GM21423 (cell line): ENCODE data around the gene CA11.
A peak's percentile ranks its signal among the peaks of the same experiment; 100 is the strongest.

Experiments
- ATAC-seq: cut with Tn5 transposase; IDR thresholded peaks from one replicate; pipeline ENCODE4 v1.9.1; 2021; ENCODE audit warnings: mild to moderate bottlenecking, moderate library complexity; ENCODE audit not compliant: unreplicated experiment

CA11 gene

GRCh38 chr19:48629599-48630295 lies 16.2 kb downstream of the CA11 start:
- no peak for ATAC-seq

DNA sequence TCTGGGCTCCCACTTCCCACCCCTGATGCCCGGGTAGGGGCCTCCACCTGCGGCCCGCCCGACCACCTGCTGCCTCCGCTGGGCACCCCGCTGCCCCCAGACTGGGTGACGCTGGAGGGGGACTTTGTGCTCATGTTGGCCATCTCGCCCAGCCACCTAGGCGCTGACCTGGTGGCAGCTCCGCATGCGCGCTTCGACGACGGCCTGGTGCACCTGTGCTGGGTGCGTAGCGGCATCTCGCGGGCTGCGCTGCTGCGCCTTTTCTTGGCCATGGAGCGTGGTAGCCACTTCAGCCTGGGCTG lies 16.7 kb downstream of the CA11 start:
- no peak for ATAC-seq

GRCh38 chr19:48628486-48629296 lies 17.3 kb downstream of the CA11 start:
- ATAC-seq = no peak

DNA sequence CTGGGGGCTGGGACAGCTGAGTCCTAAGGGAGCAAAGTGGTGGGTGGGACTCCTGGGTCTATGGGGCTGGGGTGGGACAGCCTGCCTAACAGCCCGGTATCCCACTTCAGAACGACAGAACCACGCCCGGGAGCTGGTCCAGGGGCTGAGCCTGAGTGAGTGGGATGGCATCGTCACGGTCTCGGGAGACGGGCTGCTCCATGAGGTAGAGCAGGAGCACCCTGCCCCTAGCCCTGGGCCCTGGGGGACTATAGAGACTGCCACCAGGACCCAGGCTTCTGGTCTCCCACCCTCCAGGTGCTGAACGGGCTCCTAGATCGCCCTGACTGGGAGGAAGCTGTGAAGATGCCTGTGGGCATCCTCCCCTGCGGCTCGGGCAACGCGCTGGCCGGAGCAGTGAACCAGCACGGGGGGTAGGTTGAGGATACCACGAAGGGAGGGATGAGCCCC lies 18.1 kb downstream of the CA11 start:
- ATAC-seq = no peak

DNA sequence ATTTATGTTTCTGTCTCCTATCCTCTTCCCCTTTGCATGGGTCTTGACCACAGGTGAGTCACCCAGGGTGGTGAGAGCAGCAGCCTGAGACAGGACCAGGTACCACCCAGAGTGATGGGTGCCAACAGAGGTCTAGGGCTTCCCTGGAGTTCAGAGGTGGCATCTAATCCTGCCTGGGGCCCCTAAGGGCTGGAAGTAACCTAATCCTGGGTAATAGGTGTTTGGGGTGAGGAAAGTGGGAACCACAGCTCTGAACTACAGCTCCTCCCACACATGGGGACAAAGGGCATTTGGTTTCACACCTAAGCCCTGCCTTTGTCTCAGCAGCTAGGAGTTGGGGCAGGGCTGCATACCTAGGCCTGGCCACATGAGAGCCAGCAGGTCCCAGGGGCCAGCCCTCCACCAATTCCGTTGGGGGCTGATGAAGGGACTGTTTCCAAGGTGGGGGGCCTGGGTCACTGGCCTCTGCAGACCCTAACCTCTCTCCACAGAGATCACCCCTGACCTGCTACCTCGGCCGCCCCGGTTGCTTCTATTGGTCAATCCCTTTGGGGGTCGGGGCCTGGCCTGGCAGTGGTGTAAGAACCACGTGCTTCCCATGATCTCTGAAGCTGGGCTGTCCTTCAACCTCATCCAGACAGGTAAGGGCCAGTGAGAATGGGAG lies 18.7 kb downstream of the CA11 start:
- no peak for ATAC-seq

GRCh38 chr19:48625891-48626327 lies 20.1 kb downstream of the CA11 start:
- ATAC-seq = no peak

DNA sequence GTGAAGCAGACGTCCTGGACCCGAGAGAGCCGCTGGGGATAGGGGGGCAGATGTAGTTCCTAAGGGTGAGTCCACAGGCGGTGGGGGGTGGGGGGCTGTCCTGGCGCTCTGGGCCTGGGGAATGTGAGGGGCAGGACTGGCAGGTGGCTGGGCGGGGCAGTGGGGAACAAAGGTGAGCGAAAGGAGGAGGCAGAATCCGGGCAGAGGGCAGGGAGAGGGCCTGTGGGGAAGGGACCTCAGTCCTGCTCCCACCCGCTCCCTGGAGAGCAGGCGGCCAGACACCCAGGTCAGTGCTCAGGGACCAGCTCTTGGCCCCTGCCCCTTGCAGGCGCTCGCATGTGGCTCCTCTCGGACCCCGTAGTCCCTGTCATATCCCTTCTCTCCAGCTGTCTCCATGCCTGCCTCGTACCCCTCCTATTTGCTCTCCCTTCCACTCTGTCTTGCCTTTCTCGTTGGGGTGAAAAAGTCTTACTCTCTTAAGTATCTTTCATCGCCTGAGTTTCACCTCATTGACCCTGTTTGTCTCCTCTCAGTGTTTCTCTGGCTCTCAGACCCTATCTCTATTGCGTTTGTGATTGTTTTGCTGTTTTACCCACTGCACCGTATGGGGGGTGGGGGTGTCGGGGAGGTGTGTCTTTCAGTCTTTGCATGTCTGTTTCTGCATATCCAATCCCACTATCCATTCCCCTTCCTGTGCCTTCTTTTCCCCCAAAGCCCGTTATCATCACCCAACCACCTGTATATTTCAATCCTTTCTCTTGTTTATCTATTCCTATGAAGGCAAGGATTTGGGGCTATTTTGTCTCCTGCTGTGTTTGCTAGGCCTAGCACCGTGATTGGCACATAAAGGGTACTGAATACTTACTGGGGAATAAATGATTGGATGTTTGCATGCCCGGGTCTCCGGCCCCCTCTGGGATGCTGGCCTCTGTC lies 20.9 kb downstream of the CA11 start:
- no peak for ATAC-seq

DNA sequence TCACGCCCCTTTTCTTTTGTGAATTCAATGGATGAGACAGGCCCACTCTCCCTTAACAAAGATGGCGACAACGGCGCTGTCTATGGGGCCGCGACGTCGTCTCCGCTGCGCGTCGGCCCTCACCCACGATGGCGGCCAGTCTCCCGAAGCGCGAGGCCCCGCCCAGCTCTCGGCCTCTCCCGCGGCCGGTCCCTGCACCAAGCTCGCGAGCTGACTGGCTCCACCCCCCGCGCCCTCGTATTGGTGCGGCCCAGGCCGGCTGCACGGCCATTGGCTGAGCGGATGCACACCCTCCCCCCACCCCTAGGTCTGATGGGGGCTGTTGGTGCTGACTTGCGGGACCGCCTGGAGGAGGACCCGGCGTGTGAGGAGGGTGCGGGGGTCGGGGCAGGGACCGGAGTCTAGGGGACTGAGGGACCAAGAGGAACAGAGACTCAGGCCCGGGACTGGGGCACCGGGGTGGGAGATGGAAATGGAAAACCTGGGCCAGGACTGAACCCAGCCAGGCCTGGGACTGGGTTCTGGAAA lies 21.9 kb downstream of the CA11 start:
- ATAC-seq = peak; percentile 59

DNA sequence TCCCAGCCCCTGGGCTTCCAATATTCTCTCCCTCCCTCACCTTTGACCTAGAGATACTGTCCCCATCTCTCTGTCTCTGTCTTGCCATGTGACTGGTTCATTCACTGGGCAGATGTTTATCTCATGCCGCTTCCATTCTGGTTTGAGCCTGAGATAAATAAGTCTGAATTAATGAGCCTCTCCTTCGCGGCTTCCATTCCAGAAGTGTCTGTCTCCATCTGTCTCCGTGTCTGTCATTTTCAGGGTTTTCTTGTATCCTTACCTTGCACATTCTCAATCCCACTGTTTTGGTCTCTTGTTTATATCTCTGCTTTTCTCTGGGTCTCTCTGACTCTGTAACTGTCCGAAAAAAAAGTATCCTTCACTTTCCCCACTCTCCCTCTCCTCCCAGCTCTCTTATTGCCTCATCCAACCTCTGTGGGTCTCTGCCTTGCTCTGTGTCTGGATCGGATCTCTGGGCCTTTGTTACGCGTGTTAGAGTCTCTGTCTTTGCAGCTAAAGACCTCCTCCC lies 22.4 kb downstream of the CA11 start:
- no peak for ATAC-seq

DNA sequence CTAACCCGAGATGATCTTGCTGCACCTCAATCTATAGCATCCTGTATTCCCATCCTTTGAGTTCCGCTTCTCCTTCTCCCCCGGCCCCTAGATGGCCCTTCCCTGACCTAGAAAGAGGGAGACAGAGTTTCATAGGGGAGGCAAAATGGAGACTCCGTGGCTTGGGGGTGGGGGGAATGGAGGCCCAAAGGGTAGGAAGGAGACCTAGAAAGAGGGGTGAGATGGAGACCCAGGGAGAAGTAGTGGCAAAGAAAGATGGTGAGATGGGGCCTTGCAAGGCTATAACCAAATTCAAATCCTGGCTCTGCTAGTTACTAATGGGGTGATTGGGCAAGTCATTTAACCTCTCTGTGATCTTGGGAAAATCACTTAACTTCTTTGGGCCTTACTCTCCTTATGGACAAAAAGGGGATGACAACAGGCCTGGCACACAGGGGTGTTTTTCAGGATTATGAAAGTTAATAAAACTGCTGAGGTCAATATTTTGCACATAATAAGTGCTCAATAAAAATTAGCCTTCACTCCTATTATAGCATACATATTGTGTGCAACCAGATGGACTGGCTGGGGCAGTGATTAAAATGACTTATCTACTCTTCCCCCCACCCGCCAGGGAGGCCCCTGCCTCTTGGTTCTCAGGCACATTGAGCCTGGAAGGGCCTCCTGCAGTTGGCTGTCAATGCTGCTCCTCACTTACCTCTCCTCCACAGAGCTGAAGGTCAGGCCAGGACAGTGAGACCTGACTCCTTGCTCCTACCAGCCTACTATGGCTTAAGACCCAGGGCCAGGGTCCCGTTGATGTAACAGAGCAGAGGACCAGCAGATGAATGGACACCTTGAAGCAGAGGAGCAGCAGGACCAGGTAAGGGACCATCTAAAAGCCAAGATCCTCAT lies 26.0 kb downstream of the CA11 start:
- ATAC-seq = no peak

- peak; percentile 82 for ATAC-seq
Observed at GRCh38 chr19:48618916-48619691, 26.9 kb downstream of the CA11 start, which contains the start of the genes RPL18 and SPHK2. Gene RPL18 (minus strand): TSS chr19:48619178. CDS start chr19:48619143, 35 bp downstream. Gene SPHK2 (plus strand): TSS chr19:48619506. CDS start chr19:48620515, 1,009 bp downstream.

GRCh38 chr19:48618278-48618915 lies 27.6 kb downstream of the CA11 start:
- no peak for ATAC-seq

DNA sequence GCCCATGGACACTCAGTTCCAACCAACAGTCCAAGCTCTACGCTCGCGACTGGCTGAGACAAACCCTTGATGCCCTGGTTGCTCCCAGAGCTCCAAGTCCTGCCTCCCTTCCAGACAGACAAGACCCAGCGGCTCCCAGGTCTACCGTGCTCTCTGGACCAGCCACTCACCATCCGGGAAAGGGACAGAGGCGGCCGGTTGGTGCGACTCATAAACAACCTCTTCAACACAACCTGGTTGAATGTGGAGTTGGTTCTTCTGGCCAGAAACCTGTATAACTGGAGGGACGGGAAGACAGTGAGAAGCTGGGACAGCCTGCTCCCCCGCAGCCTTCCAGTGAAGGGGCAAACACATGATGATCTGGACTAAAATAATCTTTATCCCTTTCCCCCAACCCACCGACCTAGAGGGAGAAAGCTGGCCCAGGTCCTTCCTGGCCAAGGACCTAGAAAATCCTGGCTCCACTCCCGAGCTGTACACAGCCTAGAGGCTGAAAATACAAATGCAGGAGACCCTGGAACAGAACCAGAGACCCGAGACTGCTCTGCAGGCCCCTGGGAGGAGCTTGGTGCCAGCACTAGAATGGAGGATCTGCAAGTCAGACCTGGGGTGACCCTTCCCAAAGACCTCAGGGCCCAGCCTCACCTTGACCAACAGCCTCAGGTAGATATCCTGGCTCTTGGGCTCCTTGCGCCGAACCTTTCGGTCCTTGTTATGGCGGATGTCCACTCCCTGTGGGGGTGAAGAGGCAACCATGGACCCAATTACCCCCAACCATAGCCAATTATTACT lies 28.6 kb downstream of the CA11 start:
- no peak for ATAC-seq

DNA sequence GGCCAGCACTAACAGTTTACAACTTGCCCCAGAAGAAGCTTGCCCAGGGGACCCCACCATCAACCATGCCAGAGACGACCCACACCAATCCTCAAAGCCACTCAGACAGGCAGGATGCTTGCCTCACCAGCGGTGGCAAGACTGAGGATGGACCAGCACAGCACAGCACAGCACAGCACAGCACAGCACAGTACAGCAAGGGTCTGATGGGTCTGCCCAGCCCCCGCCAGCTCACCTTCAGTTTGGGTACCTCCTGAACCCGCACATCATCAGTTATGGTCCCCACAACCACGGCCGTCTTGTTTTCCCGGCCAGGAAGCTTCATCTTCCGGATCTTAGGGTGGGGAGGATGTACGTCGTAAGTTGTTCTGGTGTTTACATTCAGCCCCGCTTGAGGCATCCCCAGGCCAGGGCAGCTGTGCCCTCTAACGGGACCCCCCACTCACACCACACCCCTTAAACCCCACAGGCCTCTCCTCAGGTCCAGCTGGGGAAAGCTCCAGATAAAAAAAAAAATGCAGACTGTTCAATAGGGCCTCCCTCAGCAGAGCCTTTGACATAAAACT lies 29.4 kb downstream of the CA11 start:
- ATAC-seq = no peak

DNA sequence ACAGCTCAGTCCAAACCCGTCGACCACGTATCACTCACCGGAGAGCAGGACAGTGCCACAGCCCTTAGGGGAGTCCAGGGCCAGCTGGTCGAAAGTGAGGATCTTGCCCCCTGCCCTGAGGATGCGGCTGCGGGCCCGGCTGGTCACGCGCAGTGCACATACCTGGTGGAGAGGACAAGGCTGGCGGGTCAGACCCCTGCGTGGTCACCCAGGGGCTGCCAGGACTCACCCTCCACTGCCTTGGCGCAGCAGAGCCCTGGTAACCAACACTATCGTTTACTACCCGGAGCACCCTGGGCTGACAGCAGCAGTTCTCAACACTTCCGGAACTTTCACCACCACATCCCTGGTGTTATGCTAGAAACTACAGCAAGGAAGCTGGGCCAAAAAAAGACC lies 29.9 kb downstream of the CA11 start:
- no peak for ATAC-seq

DNA sequence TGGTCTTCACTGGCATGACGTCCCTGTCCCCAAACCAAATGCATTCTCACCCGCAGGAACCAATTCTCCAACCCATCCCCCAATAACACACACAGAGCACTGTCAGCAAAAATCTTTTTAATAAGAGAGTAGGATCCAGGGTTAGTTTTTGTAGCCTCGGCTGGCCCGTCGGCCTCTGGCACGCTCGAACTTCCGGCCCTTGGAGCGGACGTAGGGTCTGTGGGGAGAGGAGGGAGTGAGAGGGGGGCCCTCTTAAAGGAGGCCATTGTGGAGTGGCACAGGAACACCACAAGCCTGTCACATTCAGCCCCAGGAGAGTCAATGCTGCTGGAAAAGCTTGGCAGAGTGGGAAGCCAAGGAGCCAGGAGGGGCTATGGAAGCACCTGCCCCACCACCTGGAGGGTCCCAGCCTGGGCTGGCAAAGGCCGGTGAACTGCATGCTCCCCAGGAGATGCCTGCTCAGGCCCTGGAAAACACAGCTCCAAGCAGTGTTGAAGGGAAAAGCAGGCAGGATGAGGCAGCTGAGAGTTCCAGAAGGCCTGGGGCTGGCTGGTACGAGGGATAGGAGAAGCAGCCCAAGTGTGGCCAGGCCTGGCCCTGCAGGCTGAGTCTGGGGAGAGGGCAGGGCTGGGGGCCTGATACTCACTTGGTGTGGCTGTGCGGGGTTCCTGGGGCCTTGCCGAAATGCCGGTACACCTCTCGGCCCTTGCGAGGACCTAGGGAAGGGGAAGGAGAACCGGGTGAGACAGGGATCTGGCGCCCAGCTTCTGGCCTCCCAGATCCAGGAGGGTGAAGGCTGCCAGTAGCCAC lies 30.6 kb downstream of the CA11 start:
- ATAC-seq = no peak
